ENCODE results near the gene RYR2.

- TF ChIP-seq CTCF (IDR thresholded peaks at IDR 0.05) (no peak), POLR2A (IDR thresholded peaks at IDR 0.05) (no peak)
Measured at GRCh38 chr1:237239248-237239647, 197.3 kb downstream of the RYR2 start.
